ENCODE results near the gene KCNK10.

The KCNK10 gene

DNA sequence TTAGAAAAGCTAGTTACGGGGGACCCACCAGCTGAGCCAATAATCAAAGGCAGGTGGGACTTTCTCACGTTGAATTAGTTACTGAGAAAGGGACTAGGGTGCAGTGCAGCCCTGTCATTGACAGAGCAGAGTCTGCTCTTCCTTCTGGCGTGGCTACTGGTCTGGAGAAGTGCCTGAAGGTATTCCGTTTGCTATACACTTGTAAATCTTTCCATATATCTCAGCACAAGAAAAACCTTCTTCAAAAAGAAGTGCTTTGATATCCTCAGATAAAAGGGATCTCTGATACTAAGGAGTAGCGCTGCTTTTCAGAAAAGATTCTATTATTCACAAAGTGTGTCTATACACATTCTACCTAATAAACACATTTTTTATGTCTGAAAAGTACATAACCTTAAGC, 91.5 kb downstream of the KCNK10 start:
- TF ChIP-seq, protein P1, sequence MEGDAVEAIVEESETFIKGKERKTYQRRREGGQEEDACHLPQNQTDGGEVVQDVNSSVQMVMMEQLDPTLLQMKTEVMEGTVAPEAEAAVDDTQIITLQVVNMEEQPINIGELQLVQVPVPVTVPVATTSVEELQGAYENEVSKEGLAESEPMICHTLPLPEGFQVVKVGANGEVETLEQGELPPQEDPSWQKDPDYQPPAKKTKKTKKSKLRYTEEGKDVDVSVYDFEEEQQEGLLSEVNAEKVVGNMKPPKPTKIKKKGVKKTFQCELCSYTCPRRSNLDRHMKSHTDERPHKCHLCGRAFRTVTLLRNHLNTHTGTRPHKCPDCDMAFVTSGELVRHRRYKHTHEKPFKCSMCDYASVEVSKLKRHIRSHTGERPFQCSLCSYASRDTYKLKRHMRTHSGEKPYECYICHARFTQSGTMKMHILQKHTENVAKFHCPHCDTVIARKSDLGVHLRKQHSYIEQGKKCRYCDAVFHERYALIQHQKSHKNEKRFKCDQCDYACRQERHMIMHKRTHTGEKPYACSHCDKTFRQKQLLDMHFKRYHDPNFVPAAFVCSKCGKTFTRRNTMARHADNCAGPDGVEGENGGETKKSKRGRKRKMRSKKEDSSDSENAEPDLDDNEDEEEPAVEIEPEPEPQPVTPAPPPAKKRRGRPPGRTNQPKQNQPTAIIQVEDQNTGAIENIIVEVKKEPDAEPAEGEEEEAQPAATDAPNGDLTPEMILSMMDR (IDR thresholded peaks at IDR 0.05; ENCODE audit: low read depth, low read length): no peak
- no peak for DNase-seq (ENCODE audit: extremely low read depth, low read depth)

DNA sequence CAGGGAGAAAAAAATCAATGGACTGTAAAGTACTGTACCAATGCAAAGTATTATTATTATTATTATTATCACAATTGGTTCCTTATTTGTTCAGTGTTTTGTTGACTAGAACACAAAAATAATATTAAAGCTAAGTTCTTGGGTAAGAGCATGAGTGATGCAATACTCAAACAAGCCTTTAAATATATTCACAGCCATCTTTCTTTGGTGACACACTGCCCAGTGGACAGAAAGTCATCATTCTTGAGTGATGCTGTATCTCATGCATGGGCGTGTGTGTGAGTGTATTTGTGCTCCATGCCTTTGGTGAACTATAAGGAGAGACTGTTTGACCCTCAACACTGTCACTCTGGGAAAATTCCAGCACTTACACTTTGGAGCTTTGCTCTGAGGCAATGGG, 93.6 kb downstream of the KCNK10 start:
- no peak for DNase-seq (ENCODE audit: extremely low read depth, low read depth)
- TF ChIP-seq, protein P1 (IDR thresholded peaks at IDR 0.05; ENCODE audit: low read depth, low read length): no peak

DNA sequence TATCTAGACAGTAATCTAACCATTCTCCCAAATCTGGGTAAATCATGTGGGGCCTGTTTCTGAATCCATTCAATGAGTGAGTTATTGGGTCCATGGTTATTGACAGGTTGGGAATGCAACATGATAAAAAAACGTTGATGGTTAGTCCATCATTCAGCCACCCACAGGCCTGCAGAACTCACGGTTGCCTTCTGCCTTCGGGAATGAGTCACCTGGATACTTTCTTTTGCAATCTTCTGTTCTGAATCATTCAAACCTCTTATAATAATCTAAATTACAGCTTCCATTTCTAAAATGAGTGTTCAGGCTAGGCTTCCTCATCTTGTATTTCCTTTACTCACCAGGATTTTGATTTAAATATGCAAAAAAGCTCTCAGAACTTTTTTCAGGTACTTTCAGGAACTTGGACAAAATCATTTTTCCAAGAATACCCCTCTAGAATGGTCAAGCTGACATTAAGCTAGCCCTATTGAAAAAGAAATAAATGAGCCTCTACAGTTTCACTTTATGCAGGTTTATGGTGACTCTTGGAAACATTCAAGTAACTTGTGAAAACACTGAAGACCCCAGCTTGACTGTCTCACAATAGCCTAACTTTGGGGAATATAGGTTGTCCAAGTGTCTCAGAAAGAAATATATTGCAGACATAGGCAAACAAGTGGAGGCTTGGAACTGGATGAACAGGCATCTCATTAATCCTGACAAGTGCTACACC, 94.4 kb downstream of the KCNK10 start:
- TF ChIP-seq, protein P1 (IDR thresholded peaks at IDR 0.05; ENCODE audit: low read depth, low read length): no peak
- no peak for DNase-seq (ENCODE audit: extremely low read depth, low read depth)

DNA sequence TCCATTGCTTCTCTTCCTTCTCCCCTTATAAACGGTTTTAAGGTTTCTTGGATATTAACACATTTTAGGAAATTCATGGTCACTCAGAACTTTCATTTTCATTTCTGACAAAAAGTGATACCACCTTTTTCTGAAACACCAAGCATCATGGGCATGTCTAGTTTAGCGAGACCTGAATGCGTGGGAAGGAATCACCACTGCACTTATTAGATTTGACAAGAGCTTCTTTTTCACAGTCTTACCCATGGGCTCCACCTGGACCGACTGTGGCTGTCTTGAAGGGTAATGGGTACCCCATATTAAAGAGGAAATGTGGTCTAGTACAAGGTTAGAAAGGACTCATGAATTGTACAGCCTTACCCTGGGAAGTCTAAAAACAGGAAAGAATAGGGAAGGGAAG, 95.4 kb downstream of the KCNK10 start:
- TF ChIP-seq, protein P1 (IDR thresholded peaks at IDR 0.05; ENCODE audit: low read depth, low read length): no peak
- no peak for DNase-seq (ENCODE audit: extremely low read depth, low read depth)

DNA sequence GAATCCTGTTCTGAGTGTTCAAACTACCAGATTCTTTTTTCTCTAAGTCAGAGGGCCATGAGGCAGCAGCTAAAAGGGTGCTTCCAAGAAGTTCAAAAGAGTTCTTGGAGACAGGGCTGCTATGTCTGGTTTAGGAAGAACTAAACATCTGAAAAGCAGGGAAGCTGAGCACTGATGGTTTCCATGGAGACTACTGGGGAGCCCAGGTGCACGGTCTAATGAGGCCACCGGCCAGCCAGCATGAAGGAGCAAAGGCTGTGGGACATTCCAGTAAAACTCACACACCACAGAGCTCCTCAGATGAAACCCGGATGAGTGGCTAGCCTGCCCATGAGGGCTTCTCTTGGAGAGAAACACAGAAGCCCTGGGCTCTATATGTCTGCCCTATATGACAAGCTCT, 97.3 kb downstream of the KCNK10 start:
- no peak for DNase-seq (ENCODE audit: extremely low read depth, low read depth)
- TF ChIP-seq, protein P1 (IDR thresholded peaks at IDR 0.05; ENCODE audit: low read depth, low read length): no peak

DNA sequence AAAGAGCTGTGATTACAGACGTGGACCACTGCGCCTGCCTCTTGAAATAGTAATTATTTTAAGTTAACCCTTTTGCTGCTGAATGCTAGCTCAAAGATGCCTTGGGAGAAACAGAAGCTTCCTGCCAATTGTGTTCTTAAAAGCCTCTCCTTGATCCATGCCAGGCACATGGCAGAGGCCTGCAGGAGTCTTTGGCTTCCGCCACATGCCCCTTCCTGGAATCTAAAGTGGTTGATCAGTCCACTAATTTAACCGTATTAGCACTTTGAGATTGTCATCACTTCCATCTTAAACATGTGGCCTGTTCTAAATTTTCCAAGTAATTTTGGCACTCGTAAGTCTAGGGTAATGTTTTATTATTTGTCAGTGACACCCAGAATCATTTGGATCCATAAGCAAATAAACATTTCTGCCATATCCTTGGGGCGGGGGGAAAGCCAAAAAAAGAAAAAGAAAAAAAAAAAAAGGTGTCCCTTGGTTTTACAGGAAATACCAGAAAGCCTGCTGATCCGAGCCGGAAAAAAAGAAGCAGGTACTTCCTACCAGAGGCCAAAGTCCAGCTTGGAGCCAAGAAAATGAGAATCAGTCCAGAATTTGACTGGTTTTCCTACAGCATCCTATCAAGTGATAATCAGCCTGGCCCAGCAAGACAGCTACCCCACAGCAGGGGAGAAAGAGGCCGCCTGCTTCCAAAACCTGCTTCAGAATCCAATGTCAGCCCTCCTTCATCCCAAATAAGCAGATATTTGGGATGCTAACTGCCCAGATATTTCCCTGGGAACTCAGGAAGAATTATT, 104.8 kb downstream of the KCNK10 start:
- DNase-seq (ENCODE audit: extremely low read depth, low read depth): no peak

More for the DNA sequence above, 104.8 kb downstream of the KCNK10 start:
- TF ChIP-seq, protein P1 (IDR thresholded peaks at IDR 0.05; ENCODE audit: low read depth, low read length): no peak
